AG09309 (cell line): ENCODE measurements around the gene POU2AF2.

Source experiments
- DNase-seq: peaks from one replicate; pipeline ENCODE4 v3.0.0-alpha.2; 2010; ENCODE audit warnings: low read depth
- H3K4me3 ChIP-seq: 2 replicates; pipeline ENCODE4 v1.5.1; 2011; ENCODE audit warnings: mild to moderate bottlenecking, low read depth, low read length, moderate library complexity; ENCODE audit not compliant: control insufficient read depth
- CTCF ChIP-seq: IDR thresholded peaks from 2 replicates; pipeline ENCODE4 v1.5.1; 2011; ENCODE audit warnings: mild to moderate bottlenecking, low read depth, low read length, inconsistent platforms; ENCODE audit not compliant: insufficient read depth, control insufficient read depth; ENCODE audit errors: missing control alignments

Gene POU2AF2

GRCh38 chr11:111320728-111321568, 75.4 kb downstream of the POU2AF2 start:
- no peak for TF ChIP-seq CTCF
- no peak overlapping the region for H3K4me3 ChIP-seq
- no peak for DNase-seq

- no peak for TF ChIP-seq CTCF
- no peak for DNase-seq
- no peak overlapping the region for H3K4me3 ChIP-seq
Measured at GRCh38 chr11:111322534-111322933, 77.0 kb downstream of the POU2AF2 start.

DNA sequence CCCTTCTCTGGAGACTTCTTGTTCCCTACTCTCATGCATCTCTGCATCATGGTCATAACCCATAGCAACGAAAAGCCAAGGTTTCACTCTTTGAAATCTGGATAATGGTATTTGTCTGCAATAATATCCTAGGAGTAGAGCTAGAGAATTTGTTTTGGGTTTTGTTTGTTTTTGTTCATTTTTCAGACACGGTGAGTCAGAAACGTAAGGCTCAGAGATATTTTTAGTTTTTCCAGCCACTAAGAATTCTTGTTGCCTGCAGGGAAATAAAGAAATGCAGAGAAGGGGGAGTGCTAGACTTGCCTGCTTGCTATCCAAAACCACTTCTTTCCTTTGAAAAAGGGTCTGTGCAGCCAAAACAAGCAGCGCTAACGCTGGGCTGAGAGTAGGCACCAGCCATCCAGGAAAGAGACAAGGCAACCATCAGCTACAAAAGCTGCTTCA, 78.8 kb downstream of the POU2AF2 start:
- DNase-seq = no peak
- no peak for TF ChIP-seq CTCF
- no peak overlapping the region for H3K4me3 ChIP-seq

GRCh38 chr11:111325259-111325658, 79.7 kb downstream of the POU2AF2 start:
- no peak for TF ChIP-seq CTCF
- no peak overlapping the region for H3K4me3 ChIP-seq
- no peak for DNase-seq

DNA sequence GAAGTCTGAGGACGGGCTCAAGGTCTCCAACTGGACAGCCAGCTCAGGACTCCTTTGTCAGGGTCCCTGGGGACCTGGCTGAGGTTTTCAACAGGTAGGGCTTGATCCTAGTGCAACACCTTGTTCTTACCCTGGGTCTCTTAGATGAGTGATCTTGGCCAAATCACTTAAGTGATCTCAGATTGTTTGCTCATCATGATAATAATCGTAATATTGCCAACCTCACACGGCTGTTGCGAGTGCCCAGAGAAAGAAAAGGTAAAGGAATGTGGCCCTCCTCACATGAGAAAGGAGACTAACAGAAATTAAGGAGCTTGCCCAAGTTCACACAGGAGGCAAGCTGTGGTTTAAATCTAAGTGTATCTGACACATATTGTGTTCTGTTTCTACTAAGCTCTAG, 81.3 kb downstream of the POU2AF2 start:
- TF ChIP-seq CTCF = no peak
- no peak overlapping the region for H3K4me3 ChIP-seq
- DNase-seq = no peak

DNA sequence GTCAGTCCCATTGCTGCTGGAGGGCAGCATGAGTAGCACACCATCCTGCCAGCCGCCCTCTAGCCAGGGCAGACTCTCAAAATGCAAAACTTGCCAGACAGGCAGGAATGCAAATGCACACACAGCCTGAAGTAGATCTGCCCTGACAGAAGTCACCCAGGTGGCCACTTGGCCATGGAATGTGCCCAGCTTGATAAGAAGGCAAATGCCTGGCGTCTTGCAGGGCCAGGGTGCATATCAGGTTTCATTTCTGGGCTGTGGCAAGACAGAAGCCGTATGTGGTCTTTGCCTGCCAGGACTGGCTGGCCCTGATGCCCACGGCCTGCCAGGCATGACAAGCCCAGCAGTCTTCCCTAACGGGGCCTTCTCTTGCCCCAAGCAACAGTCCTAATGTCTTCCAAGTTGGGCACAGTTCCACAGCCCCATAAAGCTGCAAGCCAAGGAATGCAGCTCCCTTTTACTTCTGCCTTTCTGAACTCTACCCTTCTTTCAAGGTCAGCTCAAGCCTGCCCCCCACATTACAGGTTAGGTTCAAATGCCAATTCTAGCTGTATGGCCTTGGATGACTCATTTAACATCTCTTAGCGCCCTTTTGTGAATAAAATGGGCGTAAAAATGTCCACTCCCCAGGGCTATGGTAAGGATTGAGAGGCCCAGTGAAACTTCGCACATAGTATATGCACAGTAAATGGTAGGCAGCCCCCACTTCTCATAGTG, 82.5 kb downstream of the POU2AF2 start:
- no peak overlapping the region for H3K4me3 ChIP-seq
- no peak for DNase-seq
- no peak for TF ChIP-seq CTCF
